Measurements from ENCODE around the gene PIGQ.
A peak's percentile ranks its signal among the peaks of the same experiment; 100 is the strongest.

The PIGQ gene

GRCh38 chr16:556474-557173 is 13.1 kb upstream of the PIGQ start:
- peak; percentile 84 for DNase-seq

DNA sequence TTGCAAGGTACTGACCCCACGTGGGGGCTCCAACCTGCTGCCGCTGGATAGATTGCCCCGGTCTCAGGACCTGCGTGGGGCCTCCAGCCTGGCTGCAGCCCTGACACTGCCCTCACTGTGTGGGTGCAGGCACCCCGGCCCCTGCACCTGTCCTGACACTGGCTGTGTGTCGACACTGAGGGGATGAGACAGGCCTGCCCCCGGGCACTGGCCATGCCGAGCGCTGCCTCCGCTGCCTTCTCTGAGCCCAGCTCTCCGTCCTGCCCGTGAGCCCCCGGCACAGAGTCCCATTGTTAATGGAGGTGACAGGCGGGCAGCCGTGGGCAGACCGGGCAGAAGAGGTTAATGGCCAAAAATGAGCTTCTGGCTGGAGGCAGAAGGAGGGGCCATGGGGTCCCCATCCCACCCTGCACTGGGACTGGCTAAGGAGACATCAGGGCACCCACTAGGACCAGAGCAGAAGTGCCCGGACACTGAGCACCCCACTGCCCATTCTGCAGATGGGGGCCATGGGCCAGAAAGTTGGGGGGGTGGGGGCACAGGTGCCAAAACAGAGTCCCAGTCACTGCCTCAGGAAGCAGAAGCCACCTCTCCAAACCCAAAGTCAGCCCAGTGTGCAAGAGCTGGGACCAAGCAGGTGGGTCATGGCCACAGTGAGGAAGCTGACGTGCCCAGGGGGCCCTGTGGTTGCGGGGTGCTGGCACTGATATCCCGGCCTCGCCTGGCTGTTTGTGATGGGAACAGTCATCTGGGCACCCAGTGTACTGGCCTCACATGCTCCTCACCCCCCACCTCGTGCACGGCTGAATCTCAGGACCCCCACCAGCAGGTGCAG is 12.1 kb upstream of the PIGQ start:
- no peak for DNase-seq

DNA sequence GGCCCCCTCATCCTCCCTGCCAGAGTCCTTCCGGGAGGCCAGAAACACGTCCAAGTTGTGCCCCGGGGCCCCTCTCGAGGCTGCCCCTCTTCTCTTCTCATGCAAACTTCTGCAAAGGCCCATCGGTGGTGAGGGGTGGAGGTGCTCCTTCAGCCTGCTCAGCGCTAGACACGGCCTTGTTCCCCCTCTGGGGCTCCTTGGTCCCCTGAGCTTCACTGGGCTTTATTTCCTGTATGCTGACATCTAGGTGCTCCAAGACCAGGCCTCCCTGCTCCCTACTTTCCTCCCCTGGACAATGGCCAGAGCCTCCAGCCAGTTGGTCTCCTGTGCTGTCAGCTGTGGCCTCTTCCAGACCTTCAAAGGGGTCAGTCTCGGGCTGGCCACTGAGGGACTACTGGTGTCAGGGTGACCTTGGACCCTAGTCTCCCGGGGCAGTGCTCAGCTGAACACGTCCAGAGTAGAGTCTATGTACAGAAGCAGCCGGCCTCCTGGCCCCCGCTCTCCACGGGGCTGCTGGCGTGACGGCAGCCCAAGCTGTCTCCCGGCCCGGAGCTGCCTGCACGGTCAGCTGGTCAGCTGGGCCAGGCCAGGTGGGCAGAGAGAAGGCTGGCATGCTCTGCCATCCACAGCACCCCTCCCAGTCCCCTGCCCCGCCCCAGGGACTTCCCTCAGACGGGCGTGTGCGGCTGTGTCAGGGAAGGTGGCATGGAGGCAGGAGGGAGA is 11.3 kb upstream of the PIGQ start:
- peak; percentile 28 for DNase-seq

- no peak for DNase-seq
Observed at GRCh38 chr16:559021-559380, 10.8 kb upstream of the PIGQ start.

DNA sequence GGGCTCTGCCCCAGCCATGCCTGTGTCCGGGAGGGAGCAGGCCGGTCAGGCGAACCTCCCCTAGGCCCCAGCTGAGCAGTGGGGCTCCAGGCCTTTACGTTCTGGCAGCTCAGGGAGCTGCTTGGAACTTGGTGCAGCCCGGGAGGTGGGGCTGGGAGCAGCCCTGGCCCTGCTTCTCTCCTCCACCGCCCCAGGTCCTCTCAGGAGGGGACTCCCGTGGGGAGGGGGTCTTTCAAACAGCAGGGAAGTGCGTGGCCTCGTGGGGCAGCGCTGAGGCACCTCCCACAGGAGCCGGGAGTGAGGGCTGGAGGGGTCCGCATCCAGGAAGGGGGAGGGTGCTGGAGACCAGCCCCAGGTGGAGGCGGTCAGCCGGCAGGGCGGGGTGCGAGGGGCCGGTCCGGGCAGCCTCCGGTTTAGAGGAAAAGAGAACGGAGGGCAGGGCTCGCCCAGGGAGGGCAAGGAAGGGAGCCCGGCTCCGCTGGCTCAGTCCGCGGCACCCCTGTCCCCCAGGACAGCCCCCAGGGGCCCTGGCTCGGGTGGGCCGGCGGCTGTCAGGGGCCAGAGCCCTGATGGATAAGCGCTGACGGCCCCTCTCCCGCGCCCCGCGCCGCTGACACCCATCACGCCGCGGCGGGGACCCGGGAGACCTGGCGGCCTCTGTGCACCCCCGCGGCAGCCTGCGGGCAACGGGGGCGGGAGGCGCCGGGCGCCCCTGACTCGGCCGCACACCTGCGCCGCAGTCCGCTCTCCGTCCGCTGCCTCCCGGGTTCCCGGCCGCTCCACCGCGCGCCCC is 10.2 kb upstream of the PIGQ start:
- DNase-seq, result no peak

DNA sequence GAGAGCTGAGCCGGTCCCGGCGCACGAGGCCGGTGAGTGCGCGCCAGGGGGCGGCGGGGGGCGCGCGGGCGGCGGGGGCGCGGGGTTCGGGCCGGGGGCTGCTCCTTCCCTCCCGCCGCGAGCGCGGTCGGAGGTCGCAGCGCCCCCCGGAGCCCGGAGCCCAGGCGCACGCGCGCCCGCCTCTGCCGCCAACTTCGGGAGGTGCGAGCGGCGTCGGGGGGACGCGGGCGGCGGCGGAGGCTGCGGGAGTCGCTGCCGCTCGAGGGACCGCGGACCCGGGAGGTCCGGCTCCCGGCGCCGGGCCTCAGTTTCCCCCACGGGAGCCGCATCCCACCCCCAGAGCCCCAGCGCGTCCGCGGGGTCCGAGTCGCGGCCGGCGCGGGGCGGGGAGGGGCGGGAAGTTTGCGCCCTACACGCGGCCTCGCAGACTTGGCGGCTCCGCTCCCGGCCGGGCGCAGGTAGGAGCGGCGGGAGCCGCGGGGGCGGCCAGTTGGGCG is 9.5 kb upstream of the PIGQ start, which contains the start of gene PRR35:
TSS of gene PRR35 (plus strand) at position 191 of the 497 bp plus-strand sequence. CDS start 2,901 bp downstream, outside the sequence.
- no peak for DNase-seq

DNA sequence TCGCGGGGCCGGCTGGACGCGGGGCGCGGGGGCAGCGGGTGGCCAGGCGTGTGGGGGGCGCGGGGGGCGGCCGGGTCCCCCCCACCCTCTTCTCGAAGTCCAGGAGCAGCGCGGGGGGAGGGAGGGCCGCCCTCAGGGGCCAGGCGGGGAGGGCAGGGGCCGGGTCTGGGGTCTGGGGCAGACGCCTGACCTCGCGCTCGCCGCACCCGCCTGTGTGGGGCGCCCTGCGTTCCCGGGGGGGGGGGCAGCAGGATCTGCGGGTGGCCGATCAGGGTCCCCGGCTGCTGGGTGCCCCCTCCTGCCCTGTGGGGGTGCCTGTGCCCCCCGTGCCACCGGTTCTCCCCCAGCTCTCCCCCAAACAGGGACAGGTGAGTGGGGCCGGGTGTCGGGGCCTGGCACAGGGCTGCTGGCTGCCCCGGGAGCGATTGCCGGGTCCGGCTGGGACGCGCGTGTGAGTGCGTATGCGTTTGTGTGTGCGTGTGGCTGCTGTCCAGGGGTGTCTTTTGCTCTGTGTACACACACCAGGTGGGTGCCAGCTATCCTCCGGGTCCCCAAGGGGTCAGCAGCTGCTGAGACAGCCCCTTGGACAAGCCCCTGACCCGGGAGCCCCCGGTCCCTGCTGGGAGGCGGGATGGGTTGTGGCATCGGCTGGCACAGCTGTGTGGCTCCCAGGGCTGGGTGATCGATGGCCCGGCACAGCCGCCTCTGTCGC is 8.9 kb upstream of the PIGQ start:
- peak; percentile 30 for DNase-seq

- no peak for DNase-seq
Observed at GRCh38 chr16:561413-561794, 8.4 kb upstream of the PIGQ start.

- DNase-seq, result peak; percentile 14
Observed at GRCh38 chr16:561957-562938, 7.5 kb upstream of the PIGQ start.

GRCh38 chr16:563072-563644 is 6.6 kb upstream of the PIGQ start:
- no peak for DNase-seq

DNA sequence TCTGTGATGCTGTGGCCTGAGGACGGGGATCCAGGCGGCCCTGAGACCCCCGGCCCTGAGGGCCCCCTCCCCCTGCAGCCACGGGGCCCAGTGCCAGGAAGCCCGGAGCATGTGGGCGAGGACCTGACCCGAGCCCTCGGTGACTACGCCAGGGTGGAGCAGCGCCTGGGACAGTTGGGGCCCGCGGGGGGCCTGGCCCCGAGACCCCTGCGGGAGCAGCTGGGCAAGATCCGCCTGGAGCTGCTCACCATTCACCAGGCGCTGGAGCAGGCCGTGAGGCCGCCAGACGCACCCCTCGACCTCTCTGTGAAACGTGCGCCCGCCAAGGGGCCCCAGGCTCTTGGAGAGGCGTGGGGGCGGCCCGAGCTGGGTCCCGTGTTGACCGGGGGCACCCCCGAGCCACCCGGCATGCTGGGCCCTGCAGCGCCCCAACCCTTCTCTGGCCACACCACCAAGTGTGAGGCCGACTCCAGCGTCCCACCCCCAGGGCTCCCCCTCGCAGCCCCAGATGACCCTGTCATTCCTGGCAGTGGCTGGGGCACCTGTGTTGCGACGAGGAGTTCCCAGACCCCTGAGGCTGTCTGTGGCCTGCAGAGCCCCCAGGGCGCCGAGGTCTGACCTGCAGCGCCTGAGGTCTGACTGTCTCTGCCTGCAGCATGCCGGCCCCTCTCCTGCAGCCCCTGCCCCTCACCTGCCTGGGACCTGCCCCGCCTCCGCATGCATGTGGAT is 4.9 kb upstream of the PIGQ start:
- peak; percentile 12 for DNase-seq

DNA sequence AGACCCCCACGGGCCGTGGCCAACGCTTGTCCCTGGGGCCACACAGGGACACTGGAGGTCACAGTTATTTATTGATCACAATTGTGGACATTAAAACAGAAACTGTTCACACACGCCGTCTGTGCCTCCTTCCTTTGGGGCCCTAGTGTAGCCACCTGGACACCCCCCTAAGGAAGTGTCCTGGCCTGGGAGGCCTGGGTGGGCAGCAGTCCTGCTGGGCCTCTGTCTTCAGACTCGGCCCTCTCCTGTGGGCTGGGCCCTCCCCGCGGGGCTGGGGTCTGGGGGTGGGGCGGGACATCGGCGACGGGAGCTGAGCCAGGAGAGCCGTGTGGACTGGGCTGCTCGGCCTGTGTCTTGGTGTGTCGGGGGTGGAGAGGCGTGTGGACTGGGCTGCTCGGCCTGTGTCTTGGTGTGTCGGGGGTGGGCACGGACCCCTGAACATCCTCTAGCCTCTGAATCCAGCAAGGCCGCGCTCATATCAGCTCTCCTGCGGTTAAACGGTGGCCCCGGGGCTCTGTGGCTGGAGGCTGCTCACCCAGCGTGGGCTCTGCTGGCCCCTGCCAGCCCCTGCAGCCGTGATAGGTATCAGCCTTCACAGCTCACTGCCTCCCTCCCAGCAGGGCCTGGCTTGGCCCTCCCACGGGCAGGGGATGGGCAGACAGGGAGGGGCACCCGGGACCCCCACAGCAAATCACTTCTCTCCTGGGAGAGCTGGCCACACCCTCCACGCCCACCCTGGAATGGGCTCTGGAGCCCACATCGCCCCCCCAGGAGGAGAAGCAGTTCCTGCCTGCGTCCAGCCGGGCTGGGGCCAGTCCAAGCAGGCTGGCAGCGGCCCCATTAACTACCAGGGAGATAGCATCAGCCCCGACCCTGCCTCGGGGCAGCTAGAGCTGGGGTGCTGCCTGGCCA is 4.1 kb upstream of the PIGQ start:
- peak; percentile 41 for DNase-seq

- peak; percentile 87 for DNase-seq
Observed at GRCh38 chr16:566475-567372, 3.0 kb upstream of the PIGQ start, which contains the start of gene NHLRC4. TSS of gene NHLRC4 (plus strand) at chr16:567005. CDS start at chr16:568048, 1,043 bp downstream.

- DNase-seq, result no peak
Observed at GRCh38 chr16:567373-568256, 2.2 kb upstream of the PIGQ start.

DNA sequence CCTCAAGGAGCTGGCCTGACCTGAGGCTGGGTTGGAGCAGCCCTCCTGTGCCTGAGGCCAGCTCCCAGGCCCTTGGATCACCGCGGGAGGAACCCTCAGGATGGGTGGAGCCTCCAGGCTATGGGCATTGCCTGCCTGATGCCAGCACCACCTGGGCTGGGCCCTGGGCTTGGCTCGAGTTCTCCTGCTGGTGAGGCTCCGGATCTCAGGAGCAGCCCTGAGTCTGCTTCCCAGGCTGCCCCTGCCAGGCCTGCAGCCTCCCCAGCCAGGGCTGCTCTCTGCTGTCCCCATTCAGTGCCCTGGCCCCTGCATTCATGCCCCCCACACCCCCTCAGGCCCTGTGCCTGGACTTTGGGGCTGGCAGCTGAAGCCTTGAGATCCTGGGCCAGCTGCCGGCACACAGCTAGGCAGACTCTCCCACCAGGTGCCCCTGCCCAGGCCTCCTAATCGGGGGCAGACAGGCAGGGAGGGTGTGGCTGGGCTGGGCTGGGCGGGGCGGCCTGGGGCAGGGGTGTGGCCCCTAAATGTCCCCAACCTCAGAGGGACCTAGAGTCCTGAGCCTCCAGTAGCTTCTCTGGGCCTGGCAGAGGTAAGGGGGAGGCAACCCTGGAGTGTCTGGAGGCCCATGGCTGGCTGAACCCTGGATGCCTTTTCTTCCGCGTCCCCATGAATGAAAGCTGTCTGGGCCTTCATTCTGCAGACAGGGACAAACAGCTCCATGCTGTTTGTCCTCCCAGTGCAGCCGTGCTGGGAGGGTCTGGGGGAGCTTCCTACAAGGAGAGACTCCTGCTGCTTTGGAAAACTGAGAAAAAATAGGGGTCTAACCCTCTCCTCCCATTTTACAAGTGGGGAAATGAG is 1.1 kb upstream of the PIGQ start:
- no peak for DNase-seq

All from eye (tissue), 1 donor.